IMR-90 (cell line): ENCODE measurements around the gene TMEM204. TPM values are rescaled to one million over a fixed set of nuclear protein-coding genes. Genes with fewer than 3 reads are reported as not detected.
"Not testable (repeated sequence)": the region's sequence is repeated elsewhere in the genome, so short reads cannot be mapped to it uniquely, and the experiment has no call there.

Experiments used
- ATAC-seq: fragments of 200-7000 bp; cut with Tn5 transposase; 2 replicates; pipeline ENCODE4 v1.9.1; 2020; ENCODE audit warnings: low read depth, mild to moderate bottlenecking, moderate library complexity
- BruUV-seq: library from RNA; stranded (reverse); fragments of 400-500 nt; replicated peaks from 2 replicates; lab custom pipeline; 2021; lab: Mats Ljungman, UMichigan
- CTCF ChIA-PET: fragments of 300-600 bp; formaldehyde crosslinking; extraction: SDS; loops from one replicate; lab custom pipeline; 2021; ENCODE audit warnings: antibody characterized with exemption; lab: Yijun Ruan, JAX
- POLR2A ChIA-PET: fragments of 300-600 bp; sonication (Branson Sonifier 250); formaldehyde crosslinking; loops from one replicate; lab custom pipeline; 2022; ENCODE audit warnings: antibody characterized with exemption; ENCODE audit not compliant: unreplicated experiment; lab: Charles Lee
- DNase-seq: peaks from one replicate; pipeline ENCODE4 v3.0.0; 2013
- H2AFZ ChIP-seq: replicated peaks from 2 replicates; pipeline ENCODE3; 2013; ENCODE audit warnings: low read length, mild to moderate bottlenecking; ENCODE audit not compliant: poor library complexity
- H2AK5ac ChIP-seq: 2 replicates; pipeline ENCODE4 v1.6.1; 2013; ENCODE audit warnings: low read depth, low read length, inconsistent platforms
- H2AK9ac ChIP-seq: replicated peaks from 2 replicates; pipeline ENCODE3; 2013; ENCODE audit warnings: mild to moderate bottlenecking, low read depth, low read length, moderate library complexity; ENCODE audit not compliant: poor library complexity
- H2BK120ac ChIP-seq: 2 replicates; pipeline ENCODE4 v1.6.1; 2013; ENCODE audit warnings: low read depth, low read length, inconsistent platforms
- H2BK15ac ChIP-seq: 3 replicates; pipeline ENCODE4 v1.6.1; 2013; ENCODE audit warnings: low read depth, low read length, inconsistent platforms
- H2BK20ac ChIP-seq: 2 replicates; pipeline ENCODE4 v1.6.1; 2013; ENCODE audit warnings: low read depth, mild to moderate bottlenecking, inconsistent platforms, low read length, moderate library complexity
- H2BK5ac ChIP-seq: 2 replicates; pipeline ENCODE4 v1.6.1; 2013; ENCODE audit warnings: mild to moderate bottlenecking, low read depth, low read length, inconsistent platforms; ENCODE audit not compliant: poor library complexity, severe bottlenecking
- H3K14ac ChIP-seq: replicated peaks from 2 replicates; pipeline ENCODE4 v1.6.1; 2013; ENCODE audit warnings: low read depth, low read length, inconsistent platforms
- H3K18ac ChIP-seq: 2 replicates; pipeline ENCODE4 v1.6.1; 2013; ENCODE audit warnings: low read depth, low read length, control low read depth
- H3K23ac ChIP-seq: 2 replicates; pipeline ENCODE4 v1.6.1; 2013; ENCODE audit warnings: low read depth, low read length, inconsistent platforms
- H3K27ac ChIP-seq: 2 replicates; pipeline ENCODE4 v1.5.1; 2013; ENCODE audit warnings: mild to moderate bottlenecking, control low read depth, low read length; ENCODE audit not compliant: insufficient read depth
- H3K27me3 ChIP-seq: 2 replicates; pipeline ENCODE4 v1.6.1; 2013; ENCODE audit warnings: low read length; ENCODE audit not compliant: control insufficient read depth, insufficient read depth
- H3K36me3 ChIP-seq: 2 replicates; pipeline ENCODE4 v1.6.1; 2013; ENCODE audit warnings: low read length, mixed read lengths; ENCODE audit not compliant: control insufficient read depth, insufficient read depth
- H3K4ac ChIP-seq: 2 replicates; pipeline ENCODE4 v1.6.1; 2013; ENCODE audit warnings: low read depth, low read length, inconsistent platforms
- H3K4me1 ChIP-seq: 2 replicates; pipeline ENCODE4 v1.6.1; 2013; ENCODE audit warnings: low read length, mixed read lengths; ENCODE audit not compliant: control insufficient read depth, insufficient read depth
- H3K4me2 ChIP-seq: 2 replicates; pipeline ENCODE4 v1.6.1; 2013; ENCODE audit warnings: low read depth, mild to moderate bottlenecking, control low read depth, low read length, moderate library complexity
- H3K4me3 ChIP-seq: 2 replicates; pipeline ENCODE4 v1.5.1; 2013; ENCODE audit warnings: low read depth, mild to moderate bottlenecking, control low read depth, low read length, moderate library complexity; ENCODE audit not compliant: insufficient read depth
- H3K56ac ChIP-seq: 2 replicates; pipeline ENCODE4 v1.6.1; 2013; ENCODE audit warnings: low read length, inconsistent platforms; ENCODE audit not compliant: insufficient read depth; ENCODE audit errors: extremely low read depth
- H3K79me1 ChIP-seq, 2 experiments: 2 replicates each; pipeline ENCODE4 v1.6.1; 2013; ENCODE audit warnings: low read length in 2 of 2, inconsistent platforms in 1 of 2, low read depth in 1 of 2
- H3K9ac ChIP-seq: 2 replicates; pipeline ENCODE4 v1.6.1; 2013; ENCODE audit warnings: low read depth, low read length, control low read depth
- H3K9me1 ChIP-seq: 2 replicates; pipeline ENCODE4 v1.6.1; 2013; ENCODE audit warnings: low read length, inconsistent platforms; ENCODE audit not compliant: insufficient read depth
- H3K9me3 ChIP-seq: 2 replicates; pipeline ENCODE4 v1.6.1; 2013; ENCODE audit warnings: low read length; ENCODE audit not compliant: control insufficient read depth, insufficient read depth
- H4K20me1 ChIP-seq: 2 replicates; pipeline ENCODE4 v1.6.1; 2013; ENCODE audit warnings: low read length, inconsistent platforms; ENCODE audit not compliant: insufficient read depth
- H4K5ac ChIP-seq: 2 replicates; pipeline ENCODE4 v1.6.1; 2013; ENCODE audit warnings: mild to moderate bottlenecking, low read depth, low read length, control low read depth
- H4K8ac ChIP-seq, 2 experiments: 2 replicates each; pipeline ENCODE4 v1.6.1; 2013; ENCODE audit warnings: low read depth in 2 of 2, low read length in 2 of 2, control low read depth in 1 of 2, inconsistent platforms in 1 of 2
- H4K91ac ChIP-seq: 2 replicates; pipeline ENCODE4 v1.6.1; 2013; ENCODE audit warnings: low read depth, low read length, inconsistent platforms; ENCODE audit not compliant: insufficient read depth
- WGBS, 2 experiments: methylation state at CpG; one replicate each; pipeline versions ENCODE4 v1.1.5 to v1.1.7; 2013; ENCODE audit warnings: missing lambda C conversion rate in 2 of 2; ENCODE audit not compliant: insufficient read length in 1 of 2; ENCODE audit errors: extremely low coverage in 2 of 2; 5-methylcytosine and 5-hydroxymethylcytosine counted together
- dilution Hi-C: fragments of 300-500 bp; cut with HindIII; formaldehyde crosslinking; loops from one replicate; pipeline ENCODE4 v1.14.3; 2018; ENCODE audit warnings: low sequenced_read_pairs; ENCODE audit not compliant: unreplicated experiment
- in situ Hi-C: fragments of 300-500 bp; cut with MboI; formaldehyde crosslinking; loops from 3 replicates; pipeline ENCODE4 v1.14.3; 2019; ENCODE audit warnings: low sequenced_read_pairs, inconsistent platforms, mixed read lengths
- intact Hi-C: fragments of 100-400 bp; cut with micrococcal nuclease; formaldehyde crosslinking; loops from 2 replicates; pipeline ENCODE4 v1.10.0; 2022
- polyA plus RNA-seq, 3 experiments: library from polyadenylated mRNA; depleted of rRNA; stranded (reverse); fragments of >200 nt; gene quantifications; 2 replicates each; pipeline ENCODE4 v1.2.3, GENCODE V29; 2012; ENCODE audit warnings: low replicate concordance in 1 of 3
- total RNA-seq: library from RNA; depleted of rRNA; stranded (reverse); fragments of >200 nt; gene quantifications from 2 replicates; pipeline ENCODE4 v1.2.3, GENCODE V29; 2012

Gene TMEM204
- total and polyA plus RNA-seq, 2 of the 4 experiments (the other 2 are of a cell fraction): 7.0 to 12.3 TPM

GRCh38 chr16:1595511-1595910, 62.0 kb downstream of the TMEM204 start:
- H2AFZ ChIP-seq, H4K91ac ChIP-seq, BruUV-seq, H3K56ac ChIP-seq, H3K23ac ChIP-seq, H3K18ac ChIP-seq, H2BK5ac ChIP-seq, H3K4ac ChIP-seq, H3K79me1 ChIP-seq, H3K9ac ChIP-seq, H2BK120ac ChIP-seq, POLR2A ChIA-PET, H2BK20ac ChIP-seq, intact Hi-C loops, H4K8ac ChIP-seq, H3K9me3 ChIP-seq, H3K27me3 ChIP-seq, dilution Hi-C loops, H4K20me1 ChIP-seq, in situ Hi-C loops, H2AK5ac ChIP-seq, ATAC-seq, H4K5ac ChIP-seq, H3K4me1 ChIP-seq, H3K4me3 ChIP-seq, H3K27ac ChIP-seq, H3K4me2 ChIP-seq, H3K9me1 ChIP-seq, H2AK9ac ChIP-seq, H3K14ac ChIP-seq, DNase-seq, H2BK15ac ChIP-seq: not testable (repeated sequence)
- peaks cover 15% of the 10 kb centered on the region for H3K36me3 ChIP-seq
- CTCF ChIA-PET: interaction anchor here (0.7 kb wide), 1 partner anchor 101 kb away, joined by 4 read pairs; no protein-coding TSS in a partner anchor
- WGBS, 2 experiments: no CpG with 5 or more reads among the region's 5 CpGs
